K562 (cell line): ENCODE measurements around the gene HES4. TPM values are rescaled to one million over a fixed set of nuclear protein-coding genes. Genes with fewer than 3 reads are reported as not detected.
A peak's percentile ranks its signal among the peaks of the same experiment; 100 is the strongest.
"Not testable (repeated sequence)": the region's sequence is repeated elsewhere in the genome, so short reads cannot be mapped to it uniquely, and the experiment has no call there.

Experiments
- ATAC-seq: fragments of 200-7000 bp; cut with Tn5 transposase; 3 replicates; pipeline ENCODE4 v1.9.1; 2020; ENCODE audit warnings: moderate library complexity
- BruUV-seq: library from RNA; stranded (reverse); fragments of 400-500 nt; replicated peaks from 2 replicates; lab custom pipeline; 2021; lab: Mats Ljungman, UMichigan
- CTCF ChIA-PET: fragments of 300-600 bp; formaldehyde crosslinking; extraction: SDS; loops from one replicate; lab custom pipeline; 2021; ENCODE audit warnings: low intra/inter-chr PET ratio; lab: Yijun Ruan, JAX
- POLR2A ChIA-PET: fragments of 300-600, 350-650 bp; sonication (Branson Sonifier 250); formaldehyde crosslinking; extraction: SDS; loops from one replicate; lab custom pipeline; 2021; ENCODE audit warnings: antibody characterized with exemption, inconsistent platforms; lab: Yijun Ruan, JAX
- DNase-seq, 4 experiments: peaks; one replicate each; pipeline versions ENCODE4 v3.0.0 to v3.0.0-alpha.2; 2011 to 2018; ENCODE audit warnings: low spot score in 3 of 4, mixed read lengths in 3 of 4; ENCODE audit errors: extremely low read depth in 1 of 4
- FAIRE-seq: peaks from 2 replicates; lab custom pipeline; 2011; peaks lifted over from hg19 to GRCh38; lab: Jason Lieb, UNC
- H2AFZ ChIP-seq: 2 replicates; pipeline ENCODE4 v1.6.0; 2011; ENCODE audit warnings: low read depth, low read length, control low read depth, inconsistent platforms
- H3K27ac ChIP-seq: fragments of 200-600 bp; 3 replicates; pipeline ENCODE4 v1.8.0; 2011; ENCODE audit warnings: low read depth, mild to moderate bottlenecking, control low read depth, inconsistent platforms, low read length, moderate library complexity, mixed read lengths; ENCODE audit errors: extremely low read depth
- H3K27me3 ChIP-seq, 2 experiments: fragments of 300-600 bp in 1 of 2; 2 replicates in 1 of 2; 3 replicates in 1 of 2; pipeline versions ENCODE4 v1.6.0 to v1.8.0; 2011; ENCODE audit warnings: inconsistent platforms in 2 of 2, low read length in 2 of 2, mild to moderate bottlenecking in 1 of 2, mixed read lengths in 1 of 2, moderate library complexity in 1 of 2; ENCODE audit not compliant: control insufficient read depth in 2 of 2, insufficient read depth in 2 of 2
- H3K36me3 ChIP-seq: fragments of 300-600 bp; 3 replicates; pipeline ENCODE4 v1.8.0; 2011; ENCODE audit warnings: mild to moderate bottlenecking, low read length, inconsistent platforms; ENCODE audit not compliant: control insufficient read depth, insufficient read depth
- H3K4me1 ChIP-seq, 2 experiments: fragments of 200-600 bp in 1 of 2; replicated peaks in 1 of 2; 2 replicates in 1 of 2; 3 replicates in 1 of 2; pipeline versions ENCODE4 v1.5.1 to v1.8.0; 2011; ENCODE audit warnings: inconsistent platforms in 2 of 2, low read length in 2 of 2, mild to moderate bottlenecking in 1 of 2, mixed read lengths in 1 of 2, moderate library complexity in 1 of 2; ENCODE audit not compliant: control insufficient read depth in 2 of 2, insufficient read depth in 2 of 2
- H3K4me2 ChIP-seq: 2 replicates; pipeline ENCODE4 v1.6.1; 2011; ENCODE audit warnings: low read length, control low read depth, inconsistent platforms, mixed read lengths; ENCODE audit not compliant: insufficient read depth
- H3K4me3 ChIP-seq: fragments of 200-600 bp; sonication (generic), shearing (Covaris generic); 2 replicates; pipeline ENCODE4 v1.5.1; 2016; ENCODE audit warnings: control low read depth, inconsistent platforms
- H3K79me2 ChIP-seq: fragments of 200-600 bp; 3 replicates; pipeline ENCODE4 v1.8.0; 2011; ENCODE audit warnings: low read length, inconsistent platforms; ENCODE audit not compliant: control insufficient read depth, insufficient read depth
- H3K9ac ChIP-seq, 2 experiments: 2 replicates each; pipeline versions ENCODE4 v1.6.0 to v1.6.1; 2011; ENCODE audit warnings: low read depth in 2 of 2, low read length in 2 of 2, control low read depth in 1 of 2, inconsistent platforms in 1 of 2, mild to moderate bottlenecking in 1 of 2, mixed read lengths in 1 of 2; ENCODE audit not compliant: insufficient read depth in 1 of 2
- H3K9me1 ChIP-seq: one replicate; pipeline ENCODE4 v1.6.0; 2011; ENCODE audit warnings: inconsistent platforms, mild to moderate bottlenecking, low read length, moderate library complexity; ENCODE audit not compliant: control insufficient read depth, insufficient read depth
- H3K9me3 ChIP-seq: replicated peaks from 2 replicates; pipeline ENCODE4 v1.5.1; 2011; ENCODE audit warnings: low read depth, low read length, inconsistent platforms; ENCODE audit not compliant: control insufficient read depth, insufficient read depth
- H4K20me1 ChIP-seq: replicated peaks from 2 replicates; pipeline ENCODE4 v1.6.1; 2011; ENCODE audit warnings: low read length, inconsistent platforms, mixed read lengths; ENCODE audit not compliant: control insufficient read depth, insufficient read depth
- CTCFL ChIP-seq: IDR thresholded peaks from 2 replicates; pipeline ENCODE4 v1.6.1; 2011; ENCODE audit warnings: borderline replicate concordance, low read depth, mild to moderate bottlenecking, moderate library complexity, low read length; ENCODE audit not compliant: insufficient read depth, poor library complexity, severe bottlenecking
- RAD51 ChIP-seq: fragments of 450-650 bp; IDR thresholded peaks from 2 replicates; pipeline ENCODE4 v1.7.1; 2016; ENCODE audit warnings: low read depth, mild to moderate bottlenecking, borderline replicate concordance
- WGBS: fragments of 100-300 bp; shearing (Covaris generic); methylation state at CpG from one replicate; pipeline ENCODE4 v1.1.6; 2016; ENCODE audit warnings: low coverage, mixed read lengths; ENCODE audit not compliant: insufficient coverage; ENCODE audit errors: missing lambda C conversion rate; 5-methylcytosine and 5-hydroxymethylcytosine counted together
- in situ Hi-C: fragments of 300-500 bp; cut with MboI; formaldehyde crosslinking; loops from 4 replicates; pipeline ENCODE4 v1.15.0; 2018; ENCODE audit warnings: inconsistent platforms, mixed read lengths
- intact Hi-C: fragments of 100-400 bp; cut with micrococcal nuclease; formaldehyde crosslinking; loops from 2 replicates; pipeline ENCODE4 v1.14.2; 2022
- polyA plus RNA-seq, 8 experiments: library from polyadenylated mRNA; depleted of rRNA in 4 of 8; stranded (reverse) in 5 of 8; unstranded in 3 of 8; fragments of >200 nt; fragmentation: Nextera tagmentation in 2 of 8; fragmentation: Illumina TruSeq in 1 of 8; extraction: Ambion mirVana in 2 of 8; extraction: Trizol in 1 of 8; gene quantifications; 2 replicates each; pipeline versions ENCODE4 v1.2.1 to v1.2.3, GENCODE V29; 2011 to 2014; ENCODE audit warnings: inconsistent platforms in 1 of 8, missing spikeins in 1 of 8
- total RNA-seq, 7 experiments: library from RNA; depleted of rRNA in 6 of 7; stranded (reverse); fragments of >200 nt in 6 of 7; fragmentation: Illumina TruSeq in 2 of 7; extraction: Trizol in 2 of 7; gene quantifications; 2 replicates each; pipeline versions ENCODE4 v1.2.1 to v1.2.3, GENCODE V29; 2011 to 2021; ENCODE audit warnings: low replicate concordance in 1 of 7

Gene HES4
- total and polyA plus RNA-seq, 9 of the 15 experiments (the other 6 are each of a cell fraction or from before 2014, with no cell fraction given) = 0.21 to 43.7 (median 5.3) TPM; not detected in 2

- TF ChIP-seq CTCFL = peak; percentile 78
- TF ChIP-seq RAD51 = no peak
These were observed 19.5 kb upstream of the HES4 start (continued) for GRCh38 chr1:1019122-1019999.

GRCh38 chr1:1018321-1018685, 18.4 kb upstream of the HES4 start:
- CTCF ChIA-PET, H2AFZ ChIP-seq, ATAC-seq, intact Hi-C loops, H3K9ac ChIP-seq, DNase-seq, FAIRE-seq, H3K27me3 ChIP-seq, H3K4me2 ChIP-seq, H3K27ac ChIP-seq, H3K4me3 ChIP-seq, BruUV-seq, in situ Hi-C loops, H3K9me3 ChIP-seq, H3K9me1 ChIP-seq, H4K20me1 ChIP-seq: not testable (repeated sequence)
- POLR2A ChIA-PET = interaction anchor here (1.1 kb wide), 1 partner anchor 11 kb away, joined by 5 read pairs; no protein-coding TSS in a partner anchor
- Histone ChIP-seq H3K4me1 (peaks cover 25 to 68% of the 10 kb centered on the region in 2 experiments), H3K36me3 (peaks cover 18% of the 10 kb centered on the region; the same call in 1 of the 3 replicates), H3K79me2 (peaks cover 26% of the 10 kb centered on the region)
- WGBS = 97% methylated on average over 18 of the region's 26 CpGs
